GM12878 (cell line): ENCODE results near the gene CD38. TPM values are rescaled to one million over a fixed set of nuclear protein-coding genes. Genes with fewer than 3 reads are reported as not detected.

Source experiments
- ATF7 ChIP-seq: fragments of 450-650 bp; IDR thresholded peaks from 2 replicates; pipeline ENCODE4 v1.6.1; 2016; ENCODE audit warnings: low read depth, mild to moderate bottlenecking
- BCL11A ChIP-seq: IDR thresholded peaks from 2 replicates; pipeline ENCODE4 v1.6.1; 2011; ENCODE audit warnings: low read depth, low read length
- EED ChIP-seq: sonication (generic); IDR thresholded peaks from 2 replicates; pipeline ENCODE4 v1.6.1; 2016; ENCODE audit warnings: antibody characterized with exemption, low read depth
- HDAC2 ChIP-seq: fragments of 200-600 bp; sonication (generic); IDR thresholded peaks from 2 replicates; pipeline ENCODE4 v1.6.1; 2017
- HDGF ChIP-seq: fragments of 450-650 bp; IDR thresholded peaks from 2 replicates; pipeline ENCODE4 v1.6.1; 2016; ENCODE audit warnings: antibody characterized with exemption
- IRF3 ChIP-seq: fragments of 450-650 bp; IDR thresholded peaks from 2 replicates; pipeline ENCODE4 v1.6.1; 2014; ENCODE audit warnings: mild to moderate bottlenecking
- IRF4 ChIP-seq: IDR thresholded peaks from 2 replicates; pipeline ENCODE4 v1.6.1; 2011; ENCODE audit warnings: low read depth, low read length
- KAT2A ChIP-seq: conservative IDR thresholded peaks from 2 replicates; pipeline ENCODE4 v1.6.1; 2011; ENCODE audit warnings: low read depth, low read length; ENCODE audit not compliant: control insufficient read depth
- LARP7 ChIP-seq: fragments of 450-650 bp; IDR thresholded peaks from 2 replicates; pipeline ENCODE4 v1.6.1; 2017; ENCODE audit warnings: mild to moderate bottlenecking
- MEF2B ChIP-seq: fragments of 450-650 bp; IDR thresholded peaks from 2 replicates; pipeline ENCODE4 v1.6.1; 2018; ENCODE audit warnings: mild to moderate bottlenecking, moderate library complexity; ENCODE audit not compliant: partially characterized antibody, poor library complexity, severe bottlenecking
- MYB ChIP-seq: fragments of 150-350 bp; IDR thresholded peaks from 2 replicates; pipeline ENCODE4 v1.6.1; 2014; ENCODE audit warnings: mild to moderate bottlenecking, low read depth, low read length, borderline replicate concordance
- NFYA ChIP-seq: IDR thresholded peaks from 2 replicates; pipeline ENCODE4 v1.6.1; 2011; ENCODE audit warnings: low read depth, mild to moderate bottlenecking, low read length, improper control_type of control experiment, borderline replicate concordance
- NFYB ChIP-seq: IDR thresholded peaks from 2 replicates; pipeline ENCODE4 v1.6.1; 2011; ENCODE audit warnings: low read depth, mild to moderate bottlenecking, low read length, improper control_type of control experiment, moderate library complexity; ENCODE audit not compliant: insufficient read depth
- PML ChIP-seq: IDR thresholded peaks from 2 replicates; pipeline ENCODE4 v1.6.1; 2012; ENCODE audit warnings: low read length, inconsistent platforms
- SMC3 ChIP-seq: IDR thresholded peaks from 2 replicates; pipeline ENCODE4 v1.6.1; 2011; ENCODE audit warnings: low read length, improper control_type of control experiment, borderline replicate concordance
- SREBF2 ChIP-seq: IDR thresholded peaks from 2 replicates; pipeline ENCODE4 v1.6.1; 2012; ENCODE audit warnings: mild to moderate bottlenecking, low read length
- STAT1 ChIP-seq: fragments of 450-650 bp; conservative IDR thresholded peaks from 2 replicates; pipeline ENCODE4 v1.6.1; 2014; ENCODE audit warnings: antibody characterized with exemption, mild to moderate bottlenecking
- TARDBP ChIP-seq: IDR thresholded peaks from 2 replicates; pipeline ENCODE4 v1.6.1; 2016; ENCODE audit warnings: borderline replicate concordance
- TCF12 ChIP-seq: IDR thresholded peaks from 2 replicates; pipeline ENCODE4 v1.6.1; 2011; ENCODE audit warnings: low read depth, mild to moderate bottlenecking, low read length
- ZNF274 ChIP-seq: IDR thresholded peaks from one replicate; pipeline ENCODE4 v1.8.0; 2011; ENCODE audit not compliant: insufficient read length, insufficient read depth
- ZSCAN29 ChIP-seq: fragments of 450-650 bp; IDR thresholded peaks from 2 replicates; pipeline ENCODE4 v1.6.1; 2017; ENCODE audit warnings: mild to moderate bottlenecking, moderate library complexity
- ZZZ3 ChIP-seq: IDR thresholded peaks from 2 replicates; pipeline ENCODE4 v1.6.1; 2011; ENCODE audit warnings: low read depth; ENCODE audit not compliant: control insufficient read depth, insufficient read length
- polyA plus RNA-seq, 11 experiments: library from polyadenylated mRNA; depleted of rRNA in 4 of 11; unstranded in 6 of 11; stranded (reverse) in 5 of 11; fragments of >200 nt; fragmentation: Nextera tagmentation in 4 of 11; fragmentation: Illumina TruSeq in 1 of 11; extraction: Ambion mirVana in 4 of 11; extraction: Trizol in 1 of 11; gene quantifications; 1 replicate in 1 of 11; 2 replicates in 10 of 11; pipeline versions ENCODE4 v1.2.1 to v1.2.3, GENCODE V29; 2011 to 2016; ENCODE audit warnings: inconsistent platforms in 2 of 11, missing spikeins in 2 of 11, low read depth in 1 of 11
- total RNA-seq, 4 experiments: library from RNA; depleted of rRNA in 3 of 4; stranded (reverse); fragments of >200 nt in 3 of 4; fragmentation: Illumina TruSeq in 1 of 4; extraction: Trizol in 1 of 4; gene quantifications; 2 replicates each; pipeline versions ENCODE4 v1.2.1 to v1.2.3, GENCODE V29; 2013 to 2021
- TF ChIP-seq, protein P1 (sequence below): fragments of 450-650 bp; IDR thresholded peaks from 2 replicates; pipeline ENCODE4 v1.6.1; 2018; ENCODE audit warnings: mild to moderate bottlenecking, low read depth, moderate library complexity; ENCODE audit not compliant: partially characterized antibody
- TF ChIP-seq, protein P2 (sequence below): IDR thresholded peaks from 2 replicates; pipeline ENCODE4 v1.6.1; 2012; ENCODE audit warnings: mild to moderate bottlenecking, low read depth, low read length

Gene CD38
- total and polyA plus RNA-seq, 10 of the 15 experiments (the other 5 are each of a cell fraction or from before 2014, with no cell fraction given): 3.5 to 39.8 (median 12.7) TPM

- peak; percentile 30 for TF ChIP-seq MEF2B
- TF ChIP-seq, protein P1, sequence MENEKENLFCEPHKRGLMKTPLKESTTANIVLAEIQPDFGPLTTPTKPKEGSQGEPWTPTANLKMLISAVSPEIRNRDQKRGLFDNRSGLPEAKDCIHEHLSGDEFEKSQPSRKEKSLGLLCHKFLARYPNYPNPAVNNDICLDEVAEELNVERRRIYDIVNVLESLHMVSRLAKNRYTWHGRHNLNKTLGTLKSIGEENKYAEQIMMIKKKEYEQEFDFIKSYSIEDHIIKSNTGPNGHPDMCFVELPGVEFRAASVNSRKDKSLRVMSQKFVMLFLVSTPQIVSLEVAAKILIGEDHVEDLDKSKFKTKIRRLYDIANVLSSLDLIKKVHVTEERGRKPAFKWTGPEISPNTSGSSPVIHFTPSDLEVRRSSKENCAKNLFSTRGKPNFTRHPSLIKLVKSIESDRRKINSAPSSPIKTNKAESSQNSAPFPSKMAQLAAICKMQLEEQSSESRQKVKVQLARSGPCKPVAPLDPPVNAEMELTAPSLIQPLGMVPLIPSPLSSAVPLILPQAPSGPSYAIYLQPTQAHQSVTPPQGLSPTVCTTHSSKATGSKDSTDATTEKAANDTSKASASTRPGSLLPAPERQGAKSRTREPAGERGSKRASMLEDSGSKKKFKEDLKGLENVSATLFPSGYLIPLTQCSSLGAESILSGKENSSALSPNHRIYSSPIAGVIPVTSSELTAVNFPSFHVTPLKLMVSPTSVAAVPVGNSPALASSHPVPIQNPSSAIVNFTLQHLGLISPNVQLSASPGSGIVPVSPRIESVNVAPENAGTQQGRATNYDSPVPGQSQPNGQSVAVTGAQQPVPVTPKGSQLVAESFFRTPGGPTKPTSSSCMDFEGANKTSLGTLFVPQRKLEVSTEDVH: no peak
- peak; percentile 68; the same call in 1 of the 2 replicates for TF ChIP-seq ZSCAN29
- 0 out of 2 replicates have a peak, but pooled peaks have one; percentile 29 for TF ChIP-seq ATF7
- TF ChIP-seq NFYA: no peak
- TF ChIP-seq TARDBP: 0 out of 2 replicates have a peak, but pooled peaks have one; percentile 32
- TF ChIP-seq SREBF2: no peak
- no peak for TF ChIP-seq KAT2A
- TF ChIP-seq NFYB: 0 out of 2 replicates have a peak, but pooled peaks have one; percentile 37
- peak; percentile 60; the same call in 1 of the 2 replicates for TF ChIP-seq EED
- TF ChIP-seq SMC3: no peak
- peak; percentile 83 for TF ChIP-seq MYB
- TF ChIP-seq TCF12: 0 out of 2 replicates have a peak, but pooled peaks have one; percentile 45
- TF ChIP-seq LARP7: peak; percentile 66
- no peak for TF ChIP-seq HDAC2
- no peak for TF ChIP-seq HDGF
- TF ChIP-seq, protein P2, sequence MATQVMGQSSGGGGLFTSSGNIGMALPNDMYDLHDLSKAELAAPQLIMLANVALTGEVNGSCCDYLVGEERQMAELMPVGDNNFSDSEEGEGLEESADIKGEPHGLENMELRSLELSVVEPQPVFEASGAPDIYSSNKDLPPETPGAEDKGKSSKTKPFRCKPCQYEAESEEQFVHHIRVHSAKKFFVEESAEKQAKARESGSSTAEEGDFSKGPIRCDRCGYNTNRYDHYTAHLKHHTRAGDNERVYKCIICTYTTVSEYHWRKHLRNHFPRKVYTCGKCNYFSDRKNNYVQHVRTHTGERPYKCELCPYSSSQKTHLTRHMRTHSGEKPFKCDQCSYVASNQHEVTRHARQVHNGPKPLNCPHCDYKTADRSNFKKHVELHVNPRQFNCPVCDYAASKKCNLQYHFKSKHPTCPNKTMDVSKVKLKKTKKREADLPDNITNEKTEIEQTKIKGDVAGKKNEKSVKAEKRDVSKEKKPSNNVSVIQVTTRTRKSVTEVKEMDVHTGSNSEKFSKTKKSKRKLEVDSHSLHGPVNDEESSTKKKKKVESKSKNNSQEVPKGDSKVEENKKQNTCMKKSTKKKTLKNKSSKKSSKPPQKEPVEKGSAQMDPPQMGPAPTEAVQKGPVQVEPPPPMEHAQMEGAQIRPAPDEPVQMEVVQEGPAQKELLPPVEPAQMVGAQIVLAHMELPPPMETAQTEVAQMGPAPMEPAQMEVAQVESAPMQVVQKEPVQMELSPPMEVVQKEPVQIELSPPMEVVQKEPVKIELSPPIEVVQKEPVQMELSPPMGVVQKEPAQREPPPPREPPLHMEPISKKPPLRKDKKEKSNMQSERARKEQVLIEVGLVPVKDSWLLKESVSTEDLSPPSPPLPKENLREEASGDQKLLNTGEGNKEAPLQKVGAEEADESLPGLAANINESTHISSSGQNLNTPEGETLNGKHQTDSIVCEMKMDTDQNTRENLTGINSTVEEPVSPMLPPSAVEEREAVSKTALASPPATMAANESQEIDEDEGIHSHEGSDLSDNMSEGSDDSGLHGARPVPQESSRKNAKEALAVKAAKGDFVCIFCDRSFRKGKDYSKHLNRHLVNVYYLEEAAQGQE: no peak
- no peak for TF ChIP-seq ZNF274
- no peak for TF ChIP-seq STAT1
- TF ChIP-seq PML: peak; percentile 46; the same call in 1 of the 2 replicates
- TF ChIP-seq IRF3: no peak
- TF ChIP-seq IRF4: peak; percentile 37; the same call in 1 of the 2 replicates
- 0 out of 2 replicates have a peak, but pooled peaks have one; percentile 58 for TF ChIP-seq BCL11A
- TF ChIP-seq ZZZ3: no peak
Measured at GRCh38 chr4:15778289-15779241, at the start of gene CD38 (continued).
